Testis (tissue), 3 donors: ENCODE results near the gene CD109. TPM values are rescaled to one million over a fixed set of nuclear protein-coding genes. Genes with fewer than 3 reads are reported as not detected.

Experiments used
- DNase-seq: peaks from one replicate; pipeline ENCODE4 v3.0.0-alpha.2; 2019
- H3K27ac ChIP-seq, 2 donors: fragments of 200-600 bp; sonication (generic); one replicate each; pipeline ENCODE4 v1.5.1; 2019
- H3K27me3 ChIP-seq: fragments of 200-600 bp; sonication (generic); one replicate; pipeline ENCODE4 v1.5.1; 2019
- H3K36me3 ChIP-seq: fragments of 200-600 bp; sonication (generic); one replicate; pipeline ENCODE4 v1.5.1; 2017; ENCODE audit warnings: low read depth; ENCODE audit errors: missing control alignments
- H3K4me1 ChIP-seq: fragments of 200-600 bp; sonication (generic); one replicate; pipeline ENCODE4 v1.5.1; 2019
- H3K4me3 ChIP-seq, 2 donors: fragments of 200-600 bp; sonication (generic); one replicate each; pipeline ENCODE4 v1.5.1; 2017 to 2019
- H3K9me3 ChIP-seq: fragments of 200-600 bp; sonication (generic); one replicate; pipeline ENCODE4 v1.5.1; 2017
- POLR2A ChIP-seq: fragments of 450-650 bp; IDR thresholded peaks from one replicate; pipeline ENCODE4 v1.6.1; 2017; ENCODE audit warnings: antibody characterized with exemption, mild to moderate bottlenecking, moderate library complexity
- WGBS, 2 donors: methylation state at CpG; one replicate each; pipeline ENCODE4 v1.1.5; 2018; 5-methylcytosine and 5-hydroxymethylcytosine counted together
- intact Hi-C: fragments of 100-400 bp; cut with DNase I; formaldehyde crosslinking; loops from one replicate; pipeline ENCODE4 v1.15.1; 2023; ENCODE audit warnings: low total_unique reads
- polyA plus RNA-seq: library from polyadenylated mRNA; stranded (reverse); fragments of 350-450 nt; fragmentation: Illumina TruSeq; extraction: RNeasy Lipid Tissue Mini Kit (QIAGEN cat#74804); gene quantifications from one replicate; pipeline ENCODE4 v1.2.3, GENCODE V29; 2014; ENCODE audit warnings: low read depth, low replicate concordance; ENCODE audit not compliant: insufficient read depth
- total RNA-seq, 2 donors: library from RNA; depleted of rRNA; stranded (reverse); fragments of >200 nt; gene quantifications; one replicate each; pipeline ENCODE4 v1.2.3, GENCODE V29; 2016
- TF ChIP-seq, protein P1 (sequence below), 3 experiments: fragments of 450-650 bp in 2 of 3; fragments of 200-600 bp in 1 of 3; sonication (generic) in 1 of 3; IDR thresholded peaks; one replicate each; pipeline ENCODE4 v1.5.1; 2016 to 2019; ENCODE audit warnings: antibody characterized with exemption in 3 of 3, mild to moderate bottlenecking in 2 of 3, moderate library complexity in 1 of 3

CD109 gene
- total and polyA plus RNA-seq, 3 donors from 2014 or later: 4.0 to 7.0 (median 5.4) TPM

- Histone ChIP-seq H3K4me3 (no peak overlapping the region), H3K4me1 (no peaks in the 10 kb centered on the region), H3K27ac (no peak overlapping the region), H3K36me3 (no peaks in the 10 kb centered on the region), H3K27me3 (no peaks in the 10 kb centered on the region), H3K9me3 (no peaks in the 10 kb centered on the region)
- WGBS, 2 donors: 15 to 20% methylated on average over 1 of the region's 1 CpG
- TF ChIP-seq, protein P1, sequence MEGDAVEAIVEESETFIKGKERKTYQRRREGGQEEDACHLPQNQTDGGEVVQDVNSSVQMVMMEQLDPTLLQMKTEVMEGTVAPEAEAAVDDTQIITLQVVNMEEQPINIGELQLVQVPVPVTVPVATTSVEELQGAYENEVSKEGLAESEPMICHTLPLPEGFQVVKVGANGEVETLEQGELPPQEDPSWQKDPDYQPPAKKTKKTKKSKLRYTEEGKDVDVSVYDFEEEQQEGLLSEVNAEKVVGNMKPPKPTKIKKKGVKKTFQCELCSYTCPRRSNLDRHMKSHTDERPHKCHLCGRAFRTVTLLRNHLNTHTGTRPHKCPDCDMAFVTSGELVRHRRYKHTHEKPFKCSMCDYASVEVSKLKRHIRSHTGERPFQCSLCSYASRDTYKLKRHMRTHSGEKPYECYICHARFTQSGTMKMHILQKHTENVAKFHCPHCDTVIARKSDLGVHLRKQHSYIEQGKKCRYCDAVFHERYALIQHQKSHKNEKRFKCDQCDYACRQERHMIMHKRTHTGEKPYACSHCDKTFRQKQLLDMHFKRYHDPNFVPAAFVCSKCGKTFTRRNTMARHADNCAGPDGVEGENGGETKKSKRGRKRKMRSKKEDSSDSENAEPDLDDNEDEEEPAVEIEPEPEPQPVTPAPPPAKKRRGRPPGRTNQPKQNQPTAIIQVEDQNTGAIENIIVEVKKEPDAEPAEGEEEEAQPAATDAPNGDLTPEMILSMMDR (IDR thresholded peaks at IDR 0.05): no peak
- TF ChIP-seq POLR2A: no peak
- DNase-seq: peak; percentile 31
- intact Hi-C loops: loop anchor here (5.0 kb wide), 1 partner anchor 1452 kb away; no protein-coding TSS in a partner anchor
Measured at GRCh38 chr6:73774311-73774774, 78.3 kb downstream of the CD109 start.

GRCh38 chr6:73779943-73780342 is 83.9 kb downstream of the CD109 start:
- H3K4me3 ChIP-seq: no peak overlapping the region
- H3K27ac ChIP-seq: no peak overlapping the region
- no peaks in the 10 kb centered on the region for H3K4me1 ChIP-seq
- no peak for TF ChIP-seq POLR2A
- TF ChIP-seq, protein P1 (IDR thresholded peaks at IDR 0.05): no peak
- no peaks in the 10 kb centered on the region for H3K36me3 ChIP-seq
- H3K27me3 ChIP-seq: no peaks in the 10 kb centered on the region
- DNase-seq: no peak
- intact Hi-C loops: no loop called here
- no peaks in the 10 kb centered on the region for H3K9me3 ChIP-seq

DNA sequence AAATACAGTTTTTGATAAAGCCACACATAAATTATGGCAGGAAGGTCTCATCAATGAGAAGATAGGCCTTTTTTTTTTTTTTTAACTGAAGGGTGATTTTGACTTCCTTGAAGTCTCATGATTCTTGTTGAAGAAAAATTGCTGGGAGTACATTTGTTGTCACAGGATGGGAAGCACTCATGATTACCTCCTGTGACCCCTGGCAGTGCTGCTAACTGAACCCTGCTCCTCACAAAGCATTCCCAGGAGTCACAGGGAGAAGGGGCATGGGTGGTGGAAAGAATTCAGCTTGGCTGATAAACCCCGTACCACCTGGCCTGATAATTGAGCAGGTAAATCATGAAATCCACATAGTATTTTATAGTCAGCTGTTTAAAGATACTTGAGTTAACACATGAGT is 86.9 kb downstream of the CD109 start:
- no peaks in the 10 kb centered on the region for H3K4me1 ChIP-seq
- TF ChIP-seq POLR2A: no peak
- TF ChIP-seq, protein P1 (IDR thresholded peaks at IDR 0.05): no peak
- intact Hi-C loops: no loop called here
- no peak for DNase-seq
- H3K27ac ChIP-seq: no peak overlapping the region
- 67 to 76% methylated on average over 1 of the region's 1 CpG for WGBS, 2 donors
- H3K27me3 ChIP-seq: no peaks in the 10 kb centered on the region
- no peaks in the 10 kb centered on the region for H3K9me3 ChIP-seq
- H3K36me3 ChIP-seq: no peaks in the 10 kb centered on the region
- H3K4me3 ChIP-seq: no peak overlapping the region

DNA sequence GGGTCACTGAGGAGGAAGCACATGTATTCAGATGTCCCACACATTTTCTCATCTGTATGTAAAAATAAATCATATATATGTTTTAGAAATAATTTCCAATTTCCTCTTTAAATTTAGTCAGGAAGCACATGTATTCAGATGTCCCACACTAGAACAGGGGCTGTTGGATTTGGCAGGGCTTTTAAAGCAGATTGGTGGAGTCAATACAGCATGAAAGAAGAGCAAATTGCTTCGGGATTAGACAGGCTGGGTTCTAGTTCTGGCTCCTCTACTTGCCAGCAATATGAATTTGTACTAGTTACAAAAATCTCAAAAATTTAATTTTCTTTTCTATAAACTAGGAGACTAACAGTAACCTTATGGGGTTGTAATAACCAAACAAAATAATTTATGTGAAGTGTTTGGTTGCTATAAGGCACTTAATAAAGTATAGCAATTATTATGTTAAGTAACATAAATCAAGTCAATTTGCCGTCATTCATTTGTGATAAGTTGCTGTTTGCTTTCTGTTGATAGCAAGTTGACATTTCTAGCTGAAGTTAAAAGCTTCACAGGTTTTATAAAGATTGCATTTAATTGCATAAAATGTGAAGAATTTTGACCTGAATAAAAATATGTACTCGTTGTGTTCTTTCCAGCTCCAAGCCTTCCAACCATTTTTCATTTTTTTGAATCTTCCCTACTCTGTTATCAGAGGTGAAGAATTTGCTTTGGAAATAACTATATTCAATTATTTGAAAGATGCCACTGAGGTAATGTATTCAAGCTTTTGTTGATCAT is 88.9 kb downstream of the CD109 start:
- TF ChIP-seq, protein P1 (IDR thresholded peaks at IDR 0.05): no peak
- no peak for TF ChIP-seq POLR2A
- intact Hi-C loops: no loop called here
- Histone ChIP-seq H3K4me1 (no peaks in the 10 kb centered on the region), H3K9me3 (no peaks in the 10 kb centered on the region), H3K27ac (no peak overlapping the region), H3K27me3 (no peaks in the 10 kb centered on the region), H3K4me3 (no peak overlapping the region), H3K36me3 (no peaks in the 10 kb centered on the region)
- no peak for DNase-seq
- WGBS, 2 donors: 56 to 59% methylated on average over 3 of the region's 3 CpGs

GRCh38 chr6:73790574-73790973 is 94.6 kb downstream of the CD109 start:
- intact Hi-C loops: no loop called here
- no peaks in the 10 kb centered on the region for H3K9me3 ChIP-seq
- no peak for DNase-seq
- H3K27ac ChIP-seq: no peak overlapping the region
- no peaks in the 10 kb centered on the region for H3K4me1 ChIP-seq
- H3K4me3 ChIP-seq: no peak overlapping the region
- TF ChIP-seq, protein P1 (IDR thresholded peaks at IDR 0.05): no peak
- TF ChIP-seq POLR2A: no peak
- H3K36me3 ChIP-seq: no peaks in the 10 kb centered on the region
- H3K27me3 ChIP-seq: no peaks in the 10 kb centered on the region
